Activated CD4-positive, alpha-beta T cell treated with anti-CD3 and anti-CD28 coated beads, Interleukin-2, Interleukin-6, amounts not matched to agents 100 ng/mL and 50 ng/mL, durations not matched to agents 16 hours and 8 hours (primary cell): ENCODE results near the gene LRRC75A.

Experiments
- DNase-seq: peaks from one replicate; pipeline ENCODE4 v3.0.0-alpha.2; 2020

The LRRC75A gene

GRCh38 chr17:16492613-16493530 is 879 bp upstream of the LRRC75A start:
- no peak for DNase-seq

- peak; percentile 12 for DNase-seq
Observed at GRCh38 chr17:16491131-16491702, 776 bp downstream of the LRRC75A start.

GRCh38 chr17:16489431-16489830 is 2.6 kb downstream of the LRRC75A start:
- no peak for DNase-seq

DNA sequence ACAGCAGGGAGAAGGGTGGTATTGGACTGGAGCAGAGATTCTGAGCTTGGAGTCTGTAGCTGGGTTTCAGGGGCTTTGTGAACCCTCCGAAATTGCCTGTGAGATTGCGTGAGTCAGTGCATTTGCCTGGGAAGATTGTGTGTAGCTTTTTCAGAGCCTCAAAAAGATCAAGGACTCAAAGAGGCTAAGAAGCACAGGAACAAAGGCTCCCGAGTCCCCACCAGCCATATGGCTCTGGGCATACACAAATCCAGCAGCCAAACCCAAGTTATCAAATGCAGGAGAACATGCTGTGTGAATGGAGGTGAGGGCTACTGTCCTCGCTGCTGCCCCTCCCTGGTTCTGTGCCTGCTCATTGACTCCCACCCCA is 3.0 kb downstream of the LRRC75A start:
- no peak for DNase-seq

DNA sequence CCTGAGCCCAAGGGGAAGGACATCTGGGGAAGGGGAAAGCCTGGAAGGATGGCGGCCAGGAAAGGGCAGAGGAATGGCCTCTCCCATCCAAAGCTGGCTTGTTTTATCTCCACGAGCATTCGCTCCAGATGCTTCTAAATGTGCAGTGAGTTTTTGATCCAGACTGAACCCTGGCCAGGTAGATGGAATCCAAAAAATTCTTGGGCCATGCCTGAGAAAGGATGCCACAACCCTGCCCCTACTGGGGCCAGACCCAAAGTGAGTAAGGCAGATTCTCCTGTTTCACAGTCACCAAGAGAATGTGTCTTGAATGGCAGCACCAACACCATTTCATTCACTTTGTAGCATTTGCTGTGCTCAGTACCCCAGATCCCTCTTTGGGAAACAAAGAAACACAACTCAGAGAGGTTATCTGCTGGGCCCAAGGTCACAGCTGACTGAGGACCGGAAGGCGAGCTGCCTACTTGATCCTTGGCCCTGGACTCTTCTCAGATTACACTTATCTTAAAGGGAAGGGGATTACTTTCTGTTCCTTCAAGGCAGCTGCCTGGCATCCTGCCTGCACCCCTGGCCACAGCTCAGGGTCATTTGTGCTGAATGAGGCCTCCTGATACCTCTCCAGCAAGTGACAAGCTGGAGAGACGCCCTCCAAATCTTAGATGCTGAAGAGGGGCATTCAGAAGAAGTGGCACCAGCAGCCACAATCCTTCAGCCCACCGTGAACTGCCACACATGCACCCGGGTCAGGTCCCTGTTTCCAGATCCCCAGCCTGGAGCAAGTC is 3.6 kb downstream of the LRRC75A start:
- no peak for DNase-seq

- no peak for DNase-seq
Observed at GRCh38 chr17:16486373-16487250, 5.4 kb downstream of the LRRC75A start.

GRCh38 chr17:16484445-16485175 is 7.4 kb downstream of the LRRC75A start:
- DNase-seq, result no peak

DNA sequence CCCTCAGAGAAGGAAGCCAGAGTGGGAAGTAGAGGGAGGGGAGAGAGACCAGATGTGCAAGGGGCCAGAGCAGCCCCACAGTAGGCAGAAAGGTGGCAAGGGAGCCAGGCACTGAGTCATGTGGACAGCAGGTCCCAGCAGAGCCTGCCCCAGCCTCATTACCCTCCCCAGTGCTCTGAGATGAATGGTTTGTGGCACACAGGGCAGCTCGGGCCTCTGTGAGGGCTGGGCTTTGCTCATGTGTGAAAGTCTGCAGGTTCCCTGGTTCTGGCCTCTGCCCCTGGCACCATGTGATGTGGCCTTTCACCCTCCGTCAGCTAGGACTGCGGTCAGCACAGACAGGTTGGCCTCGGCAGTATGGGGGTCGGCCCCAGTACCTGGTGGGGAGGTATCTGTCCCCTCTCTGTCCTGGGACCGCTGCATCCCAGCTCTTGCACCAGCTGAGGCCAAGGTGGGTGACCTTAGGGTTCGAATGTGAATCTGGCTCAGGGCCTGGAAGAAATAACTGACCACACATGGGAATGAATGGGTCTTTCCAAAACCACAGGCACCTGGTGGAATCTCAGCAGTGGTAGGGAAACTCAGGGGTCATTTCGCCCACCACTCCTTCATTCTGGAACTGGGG is 8.9 kb downstream of the LRRC75A start:
- no peak for DNase-seq

GRCh38 chr17:16482253-16482652 is 9.7 kb downstream of the LRRC75A start:
- DNase-seq, result no peak

DNA sequence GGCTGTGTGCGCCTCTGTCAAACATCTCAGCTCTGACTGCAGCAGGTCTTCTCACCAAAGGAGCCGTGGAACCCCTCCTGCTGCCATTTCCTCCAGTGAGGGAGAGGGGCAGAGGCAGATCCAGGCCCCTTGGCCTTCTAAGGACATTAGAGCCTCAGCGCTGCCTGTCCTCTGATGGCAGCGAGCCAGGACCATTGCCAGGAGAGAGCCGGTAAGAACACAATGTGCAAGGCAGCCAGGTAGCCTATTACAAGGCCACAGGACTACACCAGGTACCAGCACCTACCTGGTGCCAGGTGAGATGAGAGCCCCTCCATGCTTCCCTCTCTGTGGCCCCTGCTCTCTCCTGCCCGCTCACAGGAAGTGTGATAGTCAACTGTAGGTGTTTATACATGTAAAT is 11.0 kb downstream of the LRRC75A start:
- no peak for DNase-seq

GRCh38 chr17:16479264-16479663 is 12.7 kb downstream of the LRRC75A start:
- no peak for DNase-seq

DNA sequence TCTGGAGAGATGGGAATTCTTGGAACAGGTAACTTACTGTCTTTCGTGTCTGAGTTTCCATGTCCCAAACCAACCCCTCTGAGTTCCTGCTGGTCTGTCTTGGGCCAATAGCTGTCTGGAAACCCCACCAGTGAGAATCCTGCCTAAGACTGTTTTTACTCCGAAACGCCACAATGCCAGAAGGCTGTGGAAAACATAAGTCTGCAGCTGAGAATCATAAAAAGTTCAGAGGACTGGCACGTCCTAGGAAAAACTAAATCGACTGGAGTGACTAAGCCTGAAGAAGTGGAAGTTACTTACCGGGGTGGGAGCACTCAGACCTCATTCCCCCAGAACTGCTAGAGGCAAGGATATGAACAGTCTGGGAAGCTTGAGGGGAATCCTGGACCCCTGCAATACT is 13.3 kb downstream of the LRRC75A start:
- no peak for DNase-seq

DNA sequence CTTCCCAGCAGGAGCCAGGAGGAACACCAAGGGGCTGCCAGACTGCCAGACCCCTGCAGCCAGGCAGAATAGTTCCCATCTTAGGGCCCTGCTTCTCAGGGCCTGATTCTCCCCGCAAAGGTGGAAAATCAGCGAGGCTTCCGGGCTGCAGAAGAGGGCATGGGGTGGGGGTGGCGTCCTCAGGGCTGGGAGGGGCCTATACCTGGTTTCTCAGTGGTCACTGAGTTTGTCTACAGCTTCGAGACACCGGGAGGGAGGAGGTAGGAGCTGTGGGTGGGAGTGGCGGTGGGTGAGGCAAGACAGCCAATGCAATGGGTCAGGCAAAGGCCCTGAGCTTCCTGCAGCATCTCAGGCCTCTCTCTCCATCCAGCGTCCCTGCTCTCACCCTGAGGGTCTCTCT is 14.3 kb downstream of the LRRC75A start:
- no peak for DNase-seq

- no peak for DNase-seq
Observed at GRCh38 chr17:16477255-16477654, 14.7 kb downstream of the LRRC75A start.

DNA sequence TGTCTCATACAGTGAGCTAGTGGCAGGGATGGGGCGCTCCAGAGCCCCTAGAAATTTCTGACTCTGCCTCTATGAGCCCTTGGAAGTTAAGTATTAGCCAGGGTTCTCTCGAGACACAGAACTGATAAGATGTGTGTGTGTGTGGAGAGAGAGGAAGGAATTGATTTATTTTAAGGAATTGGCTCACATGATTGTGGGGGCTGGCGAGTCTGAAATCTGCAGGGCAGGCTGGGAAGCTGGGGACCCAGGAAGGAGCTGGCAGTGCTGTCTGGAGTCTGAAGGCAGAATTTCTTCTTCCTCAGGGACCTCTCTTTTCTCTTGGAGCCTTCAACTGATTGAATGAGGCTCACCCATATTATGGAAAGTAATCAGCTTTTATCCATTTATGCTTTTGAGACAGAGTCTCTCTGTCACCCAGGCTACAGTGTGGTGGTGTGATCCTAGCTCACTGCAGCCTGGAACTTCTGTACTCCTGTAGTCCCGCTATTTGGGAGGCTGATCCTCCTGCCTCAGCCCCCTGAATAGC is 16.8 kb downstream of the LRRC75A start:
- DNase-seq, result no peak

DNA sequence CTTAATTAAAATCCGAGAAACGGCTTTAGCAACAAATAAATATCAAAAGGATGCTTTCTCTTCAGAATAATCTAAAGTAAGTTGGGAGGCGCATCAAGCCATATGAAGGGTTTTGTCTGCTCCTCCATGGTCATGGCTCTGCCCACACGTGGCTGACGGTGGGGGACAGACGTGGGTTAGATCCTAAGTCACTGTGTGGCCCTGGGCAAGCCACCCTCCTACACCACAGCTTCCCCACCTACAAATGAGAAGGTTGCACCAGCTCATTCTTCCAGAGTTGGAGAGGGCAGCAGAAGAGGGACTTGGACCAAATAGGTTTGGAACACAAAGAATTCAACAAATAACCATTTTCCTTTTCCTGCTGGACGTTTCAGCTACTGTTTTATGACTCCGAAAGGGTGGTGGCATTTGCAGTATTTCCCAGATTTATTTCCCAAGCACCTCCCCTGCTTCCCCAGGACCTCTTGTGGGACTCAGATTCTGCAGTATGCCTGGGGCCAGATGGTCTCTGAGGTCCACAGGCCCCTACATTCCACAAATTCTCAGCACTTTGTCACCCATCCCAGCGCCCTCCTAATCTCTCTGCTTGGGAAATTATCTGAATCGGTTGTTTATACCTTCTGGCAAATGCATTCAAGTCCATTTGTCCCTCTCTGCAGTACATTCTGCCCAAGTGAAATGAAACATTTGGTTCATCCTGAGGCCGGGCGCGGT is 17.8 kb downstream of the LRRC75A start:
- no peak for DNase-seq

GRCh38 chr17:16473044-16474011 is 18.7 kb downstream of the LRRC75A start:
- no peak for DNase-seq

GRCh38 chr17:16472539-16472938 is 19.5 kb downstream of the LRRC75A start:
- DNase-seq, result no peak

GRCh38 chr17:16471295-16471694 is 20.7 kb downstream of the LRRC75A start:
- no peak for DNase-seq
